ENCODE data around the gene TDRKH.

TDRKH gene

DNA sequence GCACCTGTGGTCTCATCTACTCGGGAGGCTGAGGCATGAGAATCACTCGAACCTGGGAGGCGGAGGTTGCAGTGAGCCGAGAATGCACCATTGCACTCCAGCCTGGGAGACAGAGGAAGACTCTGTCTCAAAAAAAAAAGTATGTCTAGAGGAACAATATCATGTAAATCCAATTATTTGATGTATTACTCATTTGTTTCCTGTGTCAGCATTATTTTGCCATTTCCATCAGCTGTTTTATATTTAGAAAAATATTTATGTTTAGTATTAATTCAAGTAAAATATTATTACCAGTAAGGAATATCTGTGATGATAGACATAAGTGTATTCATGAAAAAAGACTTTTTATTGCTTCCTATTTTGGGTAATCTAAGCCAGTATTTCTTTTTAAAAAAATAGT lies 13.0 kb downstream of the TDRKH start:
- TF ChIP-seq CEBPB (IDR thresholded peaks at IDR 0.05), result no peak

DNA sequence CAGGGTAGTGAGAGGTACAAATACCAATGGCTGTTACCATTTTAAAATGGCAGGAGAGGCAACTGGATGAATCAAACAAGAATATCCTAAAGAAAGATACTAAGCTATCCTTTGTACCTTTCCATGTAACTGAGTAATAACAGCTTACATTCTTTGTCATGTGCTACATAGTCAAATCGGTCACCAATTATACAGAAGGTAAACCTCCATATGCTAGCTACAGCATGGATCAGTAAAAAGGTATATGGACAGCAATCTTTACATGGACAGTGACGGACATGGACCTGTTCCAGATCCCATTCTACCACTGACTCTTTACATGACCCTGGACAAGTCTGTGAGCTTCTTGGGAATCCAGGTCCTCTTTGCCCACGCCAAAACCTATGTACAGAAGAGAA lies 13.6 kb downstream of the TDRKH start:
- TF ChIP-seq, protein P1, sequence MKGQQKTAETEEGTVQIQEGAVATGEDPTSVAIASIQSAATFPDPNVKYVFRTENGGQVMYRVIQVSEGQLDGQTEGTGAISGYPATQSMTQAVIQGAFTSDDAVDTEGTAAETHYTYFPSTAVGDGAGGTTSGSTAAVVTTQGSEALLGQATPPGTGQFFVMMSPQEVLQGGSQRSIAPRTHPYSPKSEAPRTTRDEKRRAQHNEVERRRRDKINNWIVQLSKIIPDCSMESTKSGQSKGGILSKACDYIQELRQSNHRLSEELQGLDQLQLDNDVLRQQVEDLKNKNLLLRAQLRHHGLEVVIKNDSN (IDR thresholded peaks at IDR 0.05), result no peak
- TF ChIP-seq ZBTB7A (IDR thresholded peaks at IDR 0.05; ENCODE audit: low read depth) (no peak), TAF1 (IDR thresholded peaks at IDR 0.05; ENCODE audit: low read depth) (no peak), EP300 (IDR thresholded peaks at IDR 0.05; ENCODE audit: borderline replicate concordance) (no peak)

DNA sequence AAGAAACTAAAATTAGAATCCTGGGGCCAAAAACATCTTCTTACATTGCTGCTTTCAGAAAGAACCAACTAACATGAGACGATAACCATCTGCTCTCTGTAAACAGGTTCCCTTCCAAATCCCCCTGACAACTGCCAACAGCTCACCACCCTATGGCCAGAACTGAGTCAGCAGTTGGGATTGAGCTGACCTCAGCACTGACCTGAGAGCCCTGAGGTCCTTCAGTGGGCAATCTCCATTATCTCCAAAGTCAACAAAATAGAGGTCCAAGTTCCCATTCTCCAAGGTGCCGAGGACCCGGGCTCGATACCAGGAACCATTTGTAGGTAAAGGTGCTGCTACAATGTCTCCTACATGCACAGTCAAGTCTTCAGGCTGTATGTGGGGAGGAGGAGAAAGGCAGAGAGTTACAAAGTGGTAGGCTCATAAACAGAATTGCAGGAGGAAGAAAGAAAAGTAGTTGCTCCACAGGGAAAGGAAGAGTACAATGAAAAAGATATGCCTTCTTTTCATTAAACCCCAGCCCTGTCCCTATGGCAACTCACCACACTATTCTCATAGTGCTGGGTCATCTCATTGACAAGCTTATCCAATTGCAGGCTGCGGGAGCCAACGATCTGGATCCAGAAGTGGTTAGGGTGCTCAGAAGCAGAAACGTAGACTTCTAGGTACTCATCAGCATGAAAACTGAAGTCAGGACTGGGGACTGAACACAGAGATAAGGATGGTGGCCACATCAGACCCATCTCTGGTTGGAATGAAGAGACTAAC lies 14.2 kb downstream of the TDRKH start:
- no peak for TF ChIP-seq CREB1 (IDR thresholded peaks at IDR 0.05; ENCODE audit: low read depth)
- TF ChIP-seq RAD21 (IDR thresholded peaks at IDR 0.05; ENCODE audit: low read depth), result no peak
- TF ChIP-seq EGR1 (IDR thresholded peaks at IDR 0.05), result no peak
- TF ChIP-seq ZBTB7A (IDR thresholded peaks at IDR 0.05; ENCODE audit: low read depth), result no peak
- no peak for TF ChIP-seq NFIC (IDR thresholded peaks at IDR 0.05)
- TF ChIP-seq CEBPB (IDR thresholded peaks at IDR 0.05), result no peak
- TF ChIP-seq, protein P2, sequence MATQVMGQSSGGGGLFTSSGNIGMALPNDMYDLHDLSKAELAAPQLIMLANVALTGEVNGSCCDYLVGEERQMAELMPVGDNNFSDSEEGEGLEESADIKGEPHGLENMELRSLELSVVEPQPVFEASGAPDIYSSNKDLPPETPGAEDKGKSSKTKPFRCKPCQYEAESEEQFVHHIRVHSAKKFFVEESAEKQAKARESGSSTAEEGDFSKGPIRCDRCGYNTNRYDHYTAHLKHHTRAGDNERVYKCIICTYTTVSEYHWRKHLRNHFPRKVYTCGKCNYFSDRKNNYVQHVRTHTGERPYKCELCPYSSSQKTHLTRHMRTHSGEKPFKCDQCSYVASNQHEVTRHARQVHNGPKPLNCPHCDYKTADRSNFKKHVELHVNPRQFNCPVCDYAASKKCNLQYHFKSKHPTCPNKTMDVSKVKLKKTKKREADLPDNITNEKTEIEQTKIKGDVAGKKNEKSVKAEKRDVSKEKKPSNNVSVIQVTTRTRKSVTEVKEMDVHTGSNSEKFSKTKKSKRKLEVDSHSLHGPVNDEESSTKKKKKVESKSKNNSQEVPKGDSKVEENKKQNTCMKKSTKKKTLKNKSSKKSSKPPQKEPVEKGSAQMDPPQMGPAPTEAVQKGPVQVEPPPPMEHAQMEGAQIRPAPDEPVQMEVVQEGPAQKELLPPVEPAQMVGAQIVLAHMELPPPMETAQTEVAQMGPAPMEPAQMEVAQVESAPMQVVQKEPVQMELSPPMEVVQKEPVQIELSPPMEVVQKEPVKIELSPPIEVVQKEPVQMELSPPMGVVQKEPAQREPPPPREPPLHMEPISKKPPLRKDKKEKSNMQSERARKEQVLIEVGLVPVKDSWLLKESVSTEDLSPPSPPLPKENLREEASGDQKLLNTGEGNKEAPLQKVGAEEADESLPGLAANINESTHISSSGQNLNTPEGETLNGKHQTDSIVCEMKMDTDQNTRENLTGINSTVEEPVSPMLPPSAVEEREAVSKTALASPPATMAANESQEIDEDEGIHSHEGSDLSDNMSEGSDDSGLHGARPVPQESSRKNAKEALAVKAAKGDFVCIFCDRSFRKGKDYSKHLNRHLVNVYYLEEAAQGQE (IDR thresholded peaks at IDR 0.05; ENCODE audit: low read depth), result no peak
- TF ChIP-seq TAF1 (IDR thresholded peaks at IDR 0.05; ENCODE audit: low read depth), result no peak
- TF ChIP-seq EP300 (IDR thresholded peaks at IDR 0.05; ENCODE audit: borderline replicate concordance), result no peak
- TF ChIP-seq, protein P1 (IDR thresholded peaks at IDR 0.05), result no peak

DNA sequence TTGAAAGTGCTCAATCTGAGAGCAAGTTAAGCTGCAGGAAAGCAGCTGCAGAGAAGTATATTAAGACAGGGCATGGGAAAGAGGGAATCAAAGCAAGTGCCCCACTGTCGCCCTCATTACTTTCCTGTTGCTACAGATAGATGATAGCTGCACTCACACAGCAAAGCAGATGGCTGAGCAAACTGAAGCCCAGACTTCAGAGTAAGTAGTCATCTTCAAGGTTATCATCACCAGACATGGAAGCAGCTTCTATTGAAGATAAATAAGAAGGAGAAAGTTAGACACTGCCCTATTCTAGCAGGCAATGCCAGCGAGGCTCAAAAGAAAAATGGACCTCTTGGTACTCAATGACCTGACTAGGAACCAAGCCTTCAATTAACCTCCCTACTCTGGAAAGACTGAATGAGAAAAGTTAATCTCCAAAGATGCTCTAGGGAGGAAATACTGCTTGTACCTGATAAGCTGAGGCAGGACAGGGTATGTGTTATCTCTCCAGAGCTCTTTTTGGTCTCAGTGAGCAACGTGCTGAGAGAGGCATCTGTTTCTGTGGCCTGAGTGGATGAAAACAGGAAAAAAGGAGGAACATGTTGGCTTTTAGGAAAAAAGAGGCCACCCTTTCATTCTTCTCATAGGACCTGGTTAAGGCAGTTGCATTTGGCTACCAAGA lies 15.9 kb downstream of the TDRKH start:
- TF ChIP-seq TCF12 (IDR thresholded peaks at IDR 0.05; ENCODE audit: low read depth), result no peak
- TF ChIP-seq NFIC (IDR thresholded peaks at IDR 0.05), result no peak
- TF ChIP-seq TEAD4 (IDR thresholded peaks at IDR 0.05), result no peak
- TF ChIP-seq CREB1 (IDR thresholded peaks at IDR 0.05; ENCODE audit: low read depth), result no peak
- TF ChIP-seq RAD21 (IDR thresholded peaks at IDR 0.05; ENCODE audit: low read depth), result no peak
- no peak for TF ChIP-seq YY1 (IDR thresholded peaks at IDR 0.05; ENCODE audit: low read depth)

DNA sequence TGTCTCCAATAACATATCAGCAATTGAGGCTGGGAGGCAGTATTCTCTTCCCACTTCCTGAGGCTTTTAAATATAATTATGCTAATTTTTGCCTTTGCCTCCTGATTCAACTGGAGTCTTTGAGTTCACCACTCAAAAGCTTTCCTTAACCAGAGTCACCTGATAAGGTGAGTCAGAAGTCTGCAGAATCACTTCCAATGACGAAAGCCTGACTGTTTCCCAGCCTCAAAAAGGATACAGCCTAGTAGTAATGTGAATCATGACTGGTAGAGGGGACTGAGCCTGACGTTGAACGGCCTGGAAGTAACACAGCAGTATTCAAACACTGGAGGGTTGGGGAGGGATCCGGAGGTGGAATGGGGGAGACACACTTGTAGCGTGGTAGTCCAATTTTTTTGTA lies 16.6 kb downstream of the TDRKH start:
- no peak for TF ChIP-seq ZBTB7A (IDR thresholded peaks at IDR 0.05; ENCODE audit: low read depth)
- no peak for TF ChIP-seq NFIC (IDR thresholded peaks at IDR 0.05)
- TF ChIP-seq, protein P1 (IDR thresholded peaks at IDR 0.05), result no peak
- no peak for TF ChIP-seq TAF1 (IDR thresholded peaks at IDR 0.05; ENCODE audit: low read depth)
- TF ChIP-seq EGR1 (IDR thresholded peaks at IDR 0.05), result no peak
- TF ChIP-seq TEAD4 (IDR thresholded peaks at IDR 0.05), result no peak
- no peak for TF ChIP-seq TCF12 (IDR thresholded peaks at IDR 0.05; ENCODE audit: low read depth)
- TF ChIP-seq, protein P3, sequence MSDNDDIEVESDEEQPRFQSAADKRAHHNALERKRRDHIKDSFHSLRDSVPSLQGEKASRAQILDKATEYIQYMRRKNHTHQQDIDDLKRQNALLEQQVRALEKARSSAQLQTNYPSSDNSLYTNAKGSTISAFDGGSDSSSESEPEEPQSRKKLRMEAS (IDR thresholded peaks at IDR 0.05), result no peak
- TF ChIP-seq, protein P2 (IDR thresholded peaks at IDR 0.05; ENCODE audit: low read depth), result no peak
- no peak for TF ChIP-seq YY1 (IDR thresholded peaks at IDR 0.05; ENCODE audit: low read depth)
- TF ChIP-seq CEBPB (IDR thresholded peaks at IDR 0.05), result no peak
- no peak for TF ChIP-seq FOXM1 (IDR thresholded peaks at IDR 0.05; ENCODE audit: borderline replicate concordance, low read depth)
- TF ChIP-seq RAD21 (IDR thresholded peaks at IDR 0.05; ENCODE audit: low read depth), result no peak
- no peak for TF ChIP-seq EP300 (IDR thresholded peaks at IDR 0.05; ENCODE audit: borderline replicate concordance)
- TF ChIP-seq CREB1 (IDR thresholded peaks at IDR 0.05; ENCODE audit: low read depth), result no peak
